ENCODE measurements around the gene CHRNB4.
"Not testable (repeated sequence)": the region's sequence is repeated elsewhere in the genome, so short reads cannot be mapped to it uniquely, and the experiment has no call there.

The CHRNB4 gene

GRCh38 chr15:78641102-78641748 is at the start of gene CHRNB4:
Gene CHRNB4, minus strand, starts transcription at chr15:78641210. Its CDS starts 77 bp downstream, at chr15:78641133.
- DNase-seq (ENCODE audit: low read depth in 2 of 2, low spot score in 1 of 2), result no peak

GRCh38 chr15:78689626-78690025 is 48.6 kb upstream of the CHRNB4 start:
- no peak for DNase-seq (ENCODE audit: low read depth in 2 of 2, low spot score in 1 of 2)

- no peak for DNase-seq (ENCODE audit: low read depth in 2 of 2, low spot score in 1 of 2)
Measured at GRCh38 chr15:78685925-78686324, 44.9 kb upstream of the CHRNB4 start.

GRCh38 chr15:78685159-78685921 is 44.3 kb upstream of the CHRNB4 start:
- no peak for DNase-seq (ENCODE audit: low read depth in 2 of 2, low spot score in 1 of 2)

GRCh38 chr15:78684657-78685056 is 43.6 kb upstream of the CHRNB4 start:
- DNase-seq (ENCODE audit: low read depth in 2 of 2, low spot score in 1 of 2), result no peak

- DNase-seq (ENCODE audit: low read depth in 2 of 2, low spot score in 1 of 2), result not testable (repeated sequence)
Measured at GRCh38 chr15:78683599-78683998, 42.6 kb upstream of the CHRNB4 start.

- DNase-seq (ENCODE audit: low read depth in 2 of 2, low spot score in 1 of 2), result no peak
Measured at GRCh38 chr15:78682693-78683410, 41.8 kb upstream of the CHRNB4 start.

GRCh38 chr15:78682004-78682651 is 41.1 kb upstream of the CHRNB4 start:
- DNase-seq (ENCODE audit: low read depth in 2 of 2, low spot score in 1 of 2), result no peak

- no peak for DNase-seq (ENCODE audit: low read depth in 2 of 2, low spot score in 1 of 2)
Measured at GRCh38 chr15:78681281-78682003, 40.4 kb upstream of the CHRNB4 start.

- DNase-seq (ENCODE audit: low read depth in 2 of 2, low spot score in 1 of 2), result no peak
Measured at GRCh38 chr15:78680431-78681075, 39.5 kb upstream of the CHRNB4 start.

GRCh38 chr15:78679089-78679511 is 38.1 kb upstream of the CHRNB4 start:
- DNase-seq (ENCODE audit: low read depth in 2 of 2, low spot score in 1 of 2), result no peak

GRCh38 chr15:78676424-78677110 is 35.6 kb upstream of the CHRNB4 start:
- DNase-seq (ENCODE audit: low read depth in 2 of 2, low spot score in 1 of 2), result no peak

- DNase-seq (ENCODE audit: low read depth in 2 of 2, low spot score in 1 of 2), result no peak
Measured at GRCh38 chr15:78675617-78676360, 34.8 kb upstream of the CHRNB4 start.

- DNase-seq (ENCODE audit: low read depth in 2 of 2, low spot score in 1 of 2), result no peak
Measured at GRCh38 chr15:78675206-78675605, 34.2 kb upstream of the CHRNB4 start.

GRCh38 chr15:78673917-78674444 is 33.0 kb upstream of the CHRNB4 start:
- no peak for DNase-seq (ENCODE audit: low read depth in 2 of 2, low spot score in 1 of 2)

- DNase-seq (ENCODE audit: low read depth in 2 of 2, low spot score in 1 of 2), result no peak
Measured at GRCh38 chr15:78673476-78673875, 32.5 kb upstream of the CHRNB4 start.

- DNase-seq (ENCODE audit: low read depth in 2 of 2, low spot score in 1 of 2), result no peak
Measured at GRCh38 chr15:78672285-78673014, 31.4 kb upstream of the CHRNB4 start.

- DNase-seq (ENCODE audit: low read depth in 2 of 2, low spot score in 1 of 2), result no peak
Measured at GRCh38 chr15:78671626-78672211, 30.7 kb upstream of the CHRNB4 start.
